K562 (cell line): ENCODE results near the gene PLD1. TPM values are rescaled to one million over a fixed set of nuclear protein-coding genes. Genes with fewer than 3 reads are reported as not detected.

ENCODE experiments used
- C11orf30 ChIP-seq: fragments of 450-650 bp; IDR thresholded peaks from 2 replicates; pipeline ENCODE4 v1.6.1; 2016; ENCODE audit warnings: low read depth, mild to moderate bottlenecking
- KDM2B ChIP-seq: fragments of 250-450 bp; sonication (Bioruptor Pico); IDR thresholded peaks from 2 replicates; pipeline ENCODE4 v1.8.0; 2021; ENCODE audit warnings: mild to moderate bottlenecking, moderate library complexity
- KLF13 ChIP-seq: fragments of 450-650 bp; IDR thresholded peaks from 2 replicates; pipeline ENCODE4 v1.6.1; 2016; ENCODE audit warnings: missing genetic modification characterization, low read depth, mild to moderate bottlenecking, missing compliant biosample characterization, moderate library complexity, borderline replicate concordance
- NFATC3 ChIP-seq: fragments of 450-650 bp; IDR thresholded peaks from 2 replicates; pipeline ENCODE4 v1.6.1; 2017; ENCODE audit warnings: mild to moderate bottlenecking
- NFE2L1 ChIP-seq: fragments of 450-650 bp; IDR thresholded peaks from 2 replicates; pipeline ENCODE4 v1.6.1; 2016; ENCODE audit warnings: missing genetic modification characterization, low read depth, mild to moderate bottlenecking, missing compliant biosample characterization, moderate library complexity, borderline replicate concordance
- ZBTB12 ChIP-seq: fragments of 250-450 bp; sonication (Bioruptor Pico); IDR thresholded peaks from 2 replicates; pipeline ENCODE4 v1.4.0; 2020
- ZBTB7A ChIP-seq: IDR thresholded peaks from 2 replicates; pipeline ENCODE4 v1.6.1; 2011; ENCODE audit warnings: low read depth, mild to moderate bottlenecking, low read length, moderate library complexity, borderline replicate concordance; ENCODE audit not compliant: control insufficient read depth
- ZNF316 ChIP-seq: fragments of 450-650 bp; IDR thresholded peaks from 2 replicates; pipeline ENCODE4 v1.6.1; 2016
- polyA plus RNA-seq, 8 experiments: library from polyadenylated mRNA; depleted of rRNA in 4 of 8; stranded (reverse) in 5 of 8; unstranded in 3 of 8; fragments of >200 nt; fragmentation: Nextera tagmentation in 2 of 8; fragmentation: Illumina TruSeq in 1 of 8; extraction: Ambion mirVana in 2 of 8; extraction: Trizol in 1 of 8; gene quantifications; 2 replicates each; pipeline versions ENCODE4 v1.2.1 to v1.2.3, GENCODE V29; 2011 to 2014; ENCODE audit warnings: inconsistent platforms in 1 of 8, missing spikeins in 1 of 8
- total RNA-seq, 7 experiments: library from RNA; depleted of rRNA in 6 of 7; stranded (reverse); fragments of >200 nt in 6 of 7; fragmentation: Illumina TruSeq in 2 of 7; extraction: Trizol in 2 of 7; gene quantifications; 2 replicates each; pipeline versions ENCODE4 v1.2.1 to v1.2.3, GENCODE V29; 2011 to 2021; ENCODE audit warnings: low replicate concordance in 1 of 7
- TF ChIP-seq, protein P1 (sequence below): sonication (generic); formaldehyde crosslinking; IDR thresholded peaks from 2 replicates; pipeline ENCODE4 v1.8.1; 2023; ENCODE audit warnings: mild to moderate bottlenecking, missing genetic modification reagents

PLD1 gene
- total and polyA plus RNA-seq, 9 of the 15 experiments (the other 6 are each of a cell fraction or from before 2014, with no cell fraction given), result 8.4 to 26.1 (median 18.6) TPM

DNA sequence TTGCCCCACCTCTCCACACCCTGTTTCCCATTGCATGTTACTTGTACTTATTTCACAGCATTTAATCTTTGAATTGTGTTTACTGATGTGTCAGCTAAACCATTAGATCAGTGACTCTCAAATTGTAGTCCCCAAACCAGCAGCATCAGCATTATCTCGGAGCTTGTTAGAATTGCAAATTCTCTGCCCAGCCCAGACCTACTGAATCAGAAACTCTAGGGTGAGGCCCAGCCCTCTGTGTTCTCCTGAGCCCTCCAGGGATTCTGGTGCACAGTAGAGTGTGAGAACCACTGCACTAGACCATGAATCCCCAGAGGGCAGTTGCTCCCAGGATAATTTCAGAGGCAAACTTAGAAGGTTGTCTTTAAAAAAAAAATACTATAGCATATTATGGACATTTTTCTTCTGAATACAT lies 13.0 kb downstream of the PLD1 start (continued):
- TF ChIP-seq C11orf30 (peak; percentile 92), KLF13 (tag) (no peak), NFATC3 (no peak), KDM2B (CRISPR knock-in tag) (no peak), ZBTB7A (no peak), NFE2L1 (tag) (no peak), ZBTB12 (CRISPR knock-in tag) (no peak), ZNF316 (peak; percentile 97)
- TF ChIP-seq, protein P1, sequence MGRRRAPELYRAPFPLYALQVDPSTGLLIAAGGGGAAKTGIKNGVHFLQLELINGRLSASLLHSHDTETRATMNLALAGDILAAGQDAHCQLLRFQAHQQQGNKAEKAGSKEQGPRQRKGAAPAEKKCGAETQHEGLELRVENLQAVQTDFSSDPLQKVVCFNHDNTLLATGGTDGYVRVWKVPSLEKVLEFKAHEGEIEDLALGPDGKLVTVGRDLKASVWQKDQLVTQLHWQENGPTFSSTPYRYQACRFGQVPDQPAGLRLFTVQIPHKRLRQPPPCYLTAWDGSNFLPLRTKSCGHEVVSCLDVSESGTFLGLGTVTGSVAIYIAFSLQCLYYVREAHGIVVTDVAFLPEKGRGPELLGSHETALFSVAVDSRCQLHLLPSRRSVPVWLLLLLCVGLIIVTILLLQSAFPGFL, result no peak
